ENCODE results near the gene SPON1. TPM values are rescaled to one million over a fixed set of nuclear protein-coding genes. Genes with fewer than 3 reads are reported as not detected.
A peak's percentile ranks its signal among the peaks of the same experiment; 100 is the strongest.

SPON1 gene
- total RNA-seq, 4 donors from 2014 or later, result 80.2 to 141 (median 103) TPM

DNA sequence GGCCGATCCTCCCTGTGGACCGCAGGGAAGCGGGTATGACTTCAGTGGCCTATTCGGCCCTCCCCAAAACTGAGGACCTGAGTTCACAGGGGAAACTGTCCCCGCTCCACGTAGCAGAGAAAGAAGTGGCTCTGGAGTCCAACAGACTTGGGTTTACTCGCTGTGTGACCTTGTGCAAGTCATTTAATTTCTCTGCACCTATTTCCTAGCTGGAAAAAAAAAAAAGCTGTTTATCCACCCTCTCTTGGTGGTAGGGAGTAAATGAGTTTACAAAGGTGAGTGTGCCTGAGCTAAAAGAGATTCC, 2.2 kb downstream of the SPON1 start:
- ATAC-seq (ENCODE audit: low FRiP score) (no peak), DNase-seq (ENCODE audit: low spot score) (no peak)
- TF ChIP-seq, protein P1, sequence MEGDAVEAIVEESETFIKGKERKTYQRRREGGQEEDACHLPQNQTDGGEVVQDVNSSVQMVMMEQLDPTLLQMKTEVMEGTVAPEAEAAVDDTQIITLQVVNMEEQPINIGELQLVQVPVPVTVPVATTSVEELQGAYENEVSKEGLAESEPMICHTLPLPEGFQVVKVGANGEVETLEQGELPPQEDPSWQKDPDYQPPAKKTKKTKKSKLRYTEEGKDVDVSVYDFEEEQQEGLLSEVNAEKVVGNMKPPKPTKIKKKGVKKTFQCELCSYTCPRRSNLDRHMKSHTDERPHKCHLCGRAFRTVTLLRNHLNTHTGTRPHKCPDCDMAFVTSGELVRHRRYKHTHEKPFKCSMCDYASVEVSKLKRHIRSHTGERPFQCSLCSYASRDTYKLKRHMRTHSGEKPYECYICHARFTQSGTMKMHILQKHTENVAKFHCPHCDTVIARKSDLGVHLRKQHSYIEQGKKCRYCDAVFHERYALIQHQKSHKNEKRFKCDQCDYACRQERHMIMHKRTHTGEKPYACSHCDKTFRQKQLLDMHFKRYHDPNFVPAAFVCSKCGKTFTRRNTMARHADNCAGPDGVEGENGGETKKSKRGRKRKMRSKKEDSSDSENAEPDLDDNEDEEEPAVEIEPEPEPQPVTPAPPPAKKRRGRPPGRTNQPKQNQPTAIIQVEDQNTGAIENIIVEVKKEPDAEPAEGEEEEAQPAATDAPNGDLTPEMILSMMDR (IDR thresholded peaks at IDR 0.05), result no peak

DNA sequence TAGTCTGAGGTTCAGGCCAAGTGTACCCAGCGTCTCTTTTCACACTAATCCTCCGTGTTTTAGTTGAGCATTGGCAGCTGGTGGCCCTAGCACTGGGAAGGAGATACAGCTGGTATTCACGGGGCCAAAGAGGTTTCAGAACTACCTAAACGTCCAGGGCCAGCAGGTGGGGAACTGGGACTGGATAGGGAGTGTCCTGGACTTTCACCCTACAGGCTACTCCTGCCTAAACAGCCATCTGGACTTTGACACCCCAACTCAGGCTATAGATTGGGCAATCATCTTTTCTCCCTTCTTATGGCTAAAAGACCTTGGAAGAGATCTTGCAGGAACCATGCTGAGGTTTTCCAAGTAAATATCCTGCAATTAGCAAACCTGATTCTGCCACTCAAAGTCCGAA, 2.8 kb downstream of the SPON1 start:
- no peak for ATAC-seq (ENCODE audit: low FRiP score)
- TF ChIP-seq, protein P1 (IDR thresholded peaks at IDR 0.05), result no peak
- DNase-seq (ENCODE audit: low spot score), result no peak

DNA sequence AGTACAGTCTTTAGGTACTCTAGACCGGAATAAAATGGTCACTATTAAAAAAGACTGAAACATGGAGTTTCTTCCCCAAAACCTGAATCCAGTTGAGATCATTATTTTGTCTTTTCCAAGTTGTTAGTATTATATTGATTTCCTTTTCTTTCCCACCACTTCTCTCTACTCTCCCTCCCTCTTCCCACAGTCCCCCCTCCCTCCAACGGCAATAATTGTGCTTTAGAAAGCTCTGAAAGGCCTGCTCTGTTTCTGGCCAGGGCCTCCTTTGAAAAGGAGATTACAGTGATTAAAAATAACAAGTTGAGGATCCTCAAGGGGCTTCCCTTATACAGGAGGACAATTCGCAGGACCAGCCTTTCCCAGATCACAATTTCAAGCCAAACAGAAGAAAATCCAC, 3.5 kb downstream of the SPON1 start:
- TF ChIP-seq, protein P1 (IDR thresholded peaks at IDR 0.05), result no peak
- DNase-seq (ENCODE audit: low spot score) (no peak), ATAC-seq (ENCODE audit: low FRiP score) (no peak)

DNA sequence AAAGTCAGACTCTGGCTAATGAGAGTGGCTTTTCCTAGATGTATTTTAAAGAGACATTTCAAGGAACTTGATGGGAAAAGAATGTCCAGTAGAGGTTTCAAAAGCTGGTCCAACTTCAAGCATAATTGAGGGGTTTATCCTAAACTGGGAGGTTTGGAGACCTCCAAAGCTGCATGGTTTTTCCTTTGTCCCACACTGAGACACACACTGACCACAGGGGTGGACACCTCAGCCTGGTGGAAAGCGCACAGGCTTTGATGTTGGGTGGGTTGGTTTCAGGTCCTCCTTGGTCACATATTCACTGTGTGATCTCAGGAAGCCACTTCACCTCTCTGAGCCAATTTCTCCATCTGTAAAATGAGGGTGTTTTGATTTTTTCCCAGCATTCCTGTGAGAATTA, 4.0 kb downstream of the SPON1 start:
- ATAC-seq (ENCODE audit: low FRiP score) (no peak), DNase-seq (ENCODE audit: low spot score) (no peak)
- TF ChIP-seq, protein P1 (IDR thresholded peaks at IDR 0.05), result no peak

DNA sequence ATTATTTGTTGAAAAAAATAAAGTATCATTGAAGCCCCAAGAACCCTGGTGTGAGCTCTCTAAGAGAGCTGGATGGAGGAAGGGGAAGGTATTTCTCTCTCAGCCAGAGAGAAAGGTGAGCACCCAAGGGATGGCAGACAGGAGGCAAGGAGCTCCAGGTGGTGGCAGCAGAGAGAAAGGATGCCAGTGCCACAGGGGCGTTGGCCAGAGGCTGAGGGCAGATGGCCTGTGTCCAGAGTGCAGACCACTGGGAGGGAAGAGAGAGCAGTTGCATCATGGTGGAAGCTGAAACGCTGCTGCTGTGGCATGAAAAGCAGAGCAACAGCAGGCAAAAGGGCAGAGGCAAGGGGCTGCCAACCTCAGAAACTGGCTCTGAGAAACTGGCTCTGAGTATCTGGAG, 8.5 kb downstream of the SPON1 start:
- DNase-seq (ENCODE audit: low spot score), result no peak

DNA sequence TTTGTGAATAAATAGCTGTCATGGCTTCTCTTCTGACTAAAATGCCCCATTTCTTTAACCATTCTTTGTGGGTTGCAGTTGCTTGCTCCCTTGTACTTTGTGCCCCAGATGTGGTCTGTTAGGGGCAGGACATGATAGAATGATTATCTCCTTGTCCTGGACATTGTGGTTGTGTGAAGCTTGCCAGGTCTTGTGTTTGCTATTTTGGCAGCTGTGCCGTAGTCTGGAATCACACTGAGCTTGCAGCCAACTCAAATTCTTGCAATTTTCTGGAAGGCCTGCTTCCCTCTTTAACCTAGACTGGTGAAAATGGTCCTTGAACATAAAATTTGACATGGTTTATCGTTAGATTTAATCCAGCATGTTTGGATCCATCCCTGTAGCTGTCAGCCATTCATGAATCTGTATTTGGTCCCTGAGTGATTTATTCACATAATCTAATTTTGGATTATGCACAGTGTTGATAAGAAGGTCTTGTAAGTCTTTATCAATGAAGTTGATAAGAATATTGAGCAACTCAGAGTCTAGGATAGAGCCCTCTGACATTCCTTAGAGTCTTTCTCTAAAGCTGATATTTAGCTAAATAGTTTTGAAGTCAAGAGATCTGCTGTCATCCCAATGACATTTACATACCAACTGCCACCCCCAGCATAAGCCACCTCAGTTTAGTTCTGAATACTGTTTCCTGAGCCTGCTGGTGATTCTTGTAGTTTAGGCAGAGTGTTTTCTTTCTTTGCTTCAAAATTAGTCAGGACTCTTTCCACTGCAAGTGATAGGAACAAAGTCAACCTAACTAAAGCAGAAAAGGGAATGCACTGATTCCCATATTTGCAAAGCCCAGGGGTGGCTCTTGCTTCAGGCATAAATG, 9.8 kb downstream of the SPON1 start:
- peak; percentile 30 for ATAC-seq (ENCODE audit: low FRiP score)
- TF ChIP-seq, protein P1 (IDR thresholded peaks at IDR 0.05), result no peak
- DNase-seq (ENCODE audit: low spot score), result no peak

More for the DNA sequence above, 8.5 kb downstream of the SPON1 start:
- TF ChIP-seq, protein P1 (IDR thresholded peaks at IDR 0.05), result no peak
- ATAC-seq (ENCODE audit: low FRiP score), result no peak

DNA sequence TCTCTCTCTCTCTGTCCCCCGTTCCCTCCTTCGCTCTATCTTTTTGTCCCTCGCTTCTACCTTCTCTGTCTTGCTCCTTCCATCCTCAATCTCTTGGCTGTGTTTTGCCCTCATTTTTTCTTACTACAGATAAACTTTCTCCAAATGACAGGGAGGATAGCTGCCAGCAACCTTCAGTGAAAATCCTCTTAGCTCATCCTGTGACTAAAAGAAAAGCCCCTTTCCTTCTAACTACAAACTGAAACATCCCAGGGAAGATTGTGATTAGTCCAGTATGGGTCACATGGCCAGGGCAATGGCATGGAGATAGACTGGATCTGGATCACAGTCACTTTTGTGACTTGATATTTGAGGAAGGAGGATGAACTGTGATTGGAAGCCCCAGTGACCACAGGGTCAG, 10.4 kb downstream of the SPON1 start:
- ATAC-seq (ENCODE audit: low FRiP score), result no peak
- TF ChIP-seq, protein P1 (IDR thresholded peaks at IDR 0.05), result no peak

More for the DNA sequence above, 10.4 kb downstream of the SPON1 start:
- DNase-seq (ENCODE audit: low spot score), result no peak
